CD4-positive, alpha-beta T cell (primary cell): Measurements from ENCODE around the gene CMC1. TPM values are rescaled to one million over a fixed set of nuclear protein-coding genes. Genes with fewer than 3 reads are reported as not detected.

ENCODE experiments used
- ATAC-seq: fragments of 200-7000 bp; cut with Tn5 transposase; one replicate; pipeline ENCODE4 v1.10.0; 2022; ENCODE audit warnings: mild to moderate bottlenecking; ENCODE audit not compliant: poor library complexity
- CTCF ChIA-PET: fragments of 350-600 bp; sonication (Branson Sonifier 250); formaldehyde crosslinking; loops from one replicate; lab custom pipeline; 2021; ENCODE audit warnings: antibody characterized with exemption, inconsistent platforms; lab: Charles Lee
- POLR2A ChIA-PET: fragments of 350-600 bp; sonication (Branson Sonifier 250); formaldehyde crosslinking; loops from one replicate; lab custom pipeline; 2021; ENCODE audit warnings: antibody characterized with exemption, inconsistent platforms; lab: Charles Lee
- DNase-seq, 14 experiments: peaks; one replicate each; pipeline ENCODE4 v3.0.0-alpha.2; 2013 to 2020; ENCODE audit warnings: mixed read lengths in 2 of 14
- H3K27ac ChIP-seq, 2 donors: one replicate each; pipeline versions ENCODE4 v1.5.1 to v1.7.0; 2013; ENCODE audit warnings: low read length in 2 of 2, low read depth in 1 of 2, mild to moderate bottlenecking in 1 of 2
- H3K27me3 ChIP-seq, 2 experiments: 1 replicate in 1 of 2; 2 replicates in 1 of 2; pipeline versions ENCODE4 v1.6.1 to v1.7.0; 2013; ENCODE audit warnings: low read length in 2 of 2, control low read depth in 1 of 2, mild to moderate bottlenecking in 1 of 2, moderate library complexity in 1 of 2; ENCODE audit not compliant: insufficient read depth in 2 of 2, control insufficient read depth in 1 of 2
- H3K36me3 ChIP-seq: one replicate; pipeline ENCODE4 v1.6.1; 2013; ENCODE audit warnings: low read length, control low read depth; ENCODE audit not compliant: insufficient read depth
- H3K4me1 ChIP-seq: one replicate; pipeline ENCODE4 v1.6.1; 2013; ENCODE audit warnings: low read length, control low read depth; ENCODE audit not compliant: insufficient read depth
- H3K4me3 ChIP-seq: one replicate; pipeline ENCODE4 v1.5.1; 2013; ENCODE audit warnings: mild to moderate bottlenecking, low read length, moderate library complexity
- H3K9me3 ChIP-seq, 2 experiments: 1 replicate in 1 of 2; 2 replicates in 1 of 2; pipeline versions ENCODE4 v1.6.1 to v1.7.0; 2013; ENCODE audit warnings: low read length in 2 of 2, mild to moderate bottlenecking in 2 of 2, control low read depth in 1 of 2, moderate library complexity in 1 of 2; ENCODE audit not compliant: control insufficient read depth in 1 of 2, insufficient read depth in 1 of 2
- H3K27ac Mint-ChIP-seq: one replicate; pipeline ENCODE4 v1.8.0; 2020; ENCODE audit warnings: mixed read lengths
- H3K27me3 Mint-ChIP-seq: one replicate; pipeline ENCODE4 v1.8.0; 2021; ENCODE audit warnings: mixed read lengths
- H3K36me3 Mint-ChIP-seq: one replicate; pipeline ENCODE4 v1.8.0; 2021; ENCODE audit warnings: low read depth, mixed read lengths
- H3K4me1 Mint-ChIP-seq: one replicate; pipeline ENCODE4 v1.8.0; 2021; ENCODE audit warnings: low read depth, mixed read lengths
- H3K4me3 Mint-ChIP-seq: one replicate; pipeline ENCODE4 v1.8.0; 2020; ENCODE audit warnings: mild to moderate bottlenecking, mixed read lengths
- H3K9me3 Mint-ChIP-seq: one replicate; pipeline ENCODE4 v1.8.0; 2020; ENCODE audit warnings: mixed read lengths
- intact Hi-C, 2 experiments: fragments of 100-400 bp; cut with DNase I in 1 of 2; cut with micrococcal nuclease in 1 of 2; formaldehyde crosslinking; loops; one replicate each; pipeline versions ENCODE4 v1.15.1 to v1.9.0; 2023 to 2025; cut with DNase I, micrococcal nuclease
- total RNA-seq, 174 experiments: library from RNA in 2 of 174; stranded (reverse) in 2 of 174; gene quantifications; one replicate each; pipeline ENCODE4 v1.2.3 and lab custom pipeline; 2021 to 2026
- TF ChIP-seq, protein P1 (sequence below): fragments of 200-600 bp; IDR thresholded peaks from one replicate; pipeline ENCODE4 v1.8.0; 2022; ENCODE audit warnings: antibody characterized with exemption, mild to moderate bottlenecking

CMC1 gene
- total RNA-seq, 2 experiments from 2014 or later: 5.0 to 6.6 TPM

DNA sequence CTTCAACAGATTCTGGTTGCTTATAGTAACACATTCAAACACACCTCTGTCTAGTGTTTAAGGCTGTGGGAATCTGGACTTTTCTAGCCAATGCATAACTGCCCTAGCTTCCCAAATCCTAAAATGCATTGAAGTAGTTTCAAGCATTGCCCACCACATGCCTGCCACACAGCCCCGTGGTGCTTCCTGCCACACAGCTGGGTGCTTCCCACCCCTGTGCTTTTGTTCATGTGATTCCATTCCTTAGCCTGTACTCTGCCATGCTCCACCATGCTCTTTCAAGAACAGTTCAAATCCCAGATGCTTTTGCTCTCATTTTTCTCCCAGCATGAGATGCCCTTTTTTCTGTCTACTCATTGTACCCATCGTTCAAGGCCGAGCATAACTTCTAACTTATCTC is 2.3 kb upstream of the CMC1 start:
- Mint-ChIP-seq H3K4me1 (peaks cover 35% of the 10 kb centered on the region), H3K27me3 (no peaks in the 10 kb centered on the region), H3K36me3 (peaks cover 8% of the 10 kb centered on the region), H3K4me3 (peak overlapping the region; percentile 27), H3K27ac (no peak overlapping the region), H3K9me3 (no peaks in the 10 kb centered on the region)
- H3K27me3 ChIP-seq: no peaks in the 10 kb centered on the region
- POLR2A ChIA-PET: no interaction called here
- peaks cover 30% of the 10 kb centered on the region for H3K4me1 ChIP-seq
- H3K9me3 ChIP-seq: no peaks in the 10 kb centered on the region
- ATAC-seq (no peak), DNase-seq (no peak)
- TF ChIP-seq, protein P1, sequence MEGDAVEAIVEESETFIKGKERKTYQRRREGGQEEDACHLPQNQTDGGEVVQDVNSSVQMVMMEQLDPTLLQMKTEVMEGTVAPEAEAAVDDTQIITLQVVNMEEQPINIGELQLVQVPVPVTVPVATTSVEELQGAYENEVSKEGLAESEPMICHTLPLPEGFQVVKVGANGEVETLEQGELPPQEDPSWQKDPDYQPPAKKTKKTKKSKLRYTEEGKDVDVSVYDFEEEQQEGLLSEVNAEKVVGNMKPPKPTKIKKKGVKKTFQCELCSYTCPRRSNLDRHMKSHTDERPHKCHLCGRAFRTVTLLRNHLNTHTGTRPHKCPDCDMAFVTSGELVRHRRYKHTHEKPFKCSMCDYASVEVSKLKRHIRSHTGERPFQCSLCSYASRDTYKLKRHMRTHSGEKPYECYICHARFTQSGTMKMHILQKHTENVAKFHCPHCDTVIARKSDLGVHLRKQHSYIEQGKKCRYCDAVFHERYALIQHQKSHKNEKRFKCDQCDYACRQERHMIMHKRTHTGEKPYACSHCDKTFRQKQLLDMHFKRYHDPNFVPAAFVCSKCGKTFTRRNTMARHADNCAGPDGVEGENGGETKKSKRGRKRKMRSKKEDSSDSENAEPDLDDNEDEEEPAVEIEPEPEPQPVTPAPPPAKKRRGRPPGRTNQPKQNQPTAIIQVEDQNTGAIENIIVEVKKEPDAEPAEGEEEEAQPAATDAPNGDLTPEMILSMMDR: no peak
- H3K4me3 ChIP-seq: no peak overlapping the region
- H3K27ac ChIP-seq: no peak overlapping the region
- CTCF ChIA-PET: no interaction called here
- H3K36me3 ChIP-seq: no peaks in the 10 kb centered on the region
- intact Hi-C loops: no loop called here

DNA sequence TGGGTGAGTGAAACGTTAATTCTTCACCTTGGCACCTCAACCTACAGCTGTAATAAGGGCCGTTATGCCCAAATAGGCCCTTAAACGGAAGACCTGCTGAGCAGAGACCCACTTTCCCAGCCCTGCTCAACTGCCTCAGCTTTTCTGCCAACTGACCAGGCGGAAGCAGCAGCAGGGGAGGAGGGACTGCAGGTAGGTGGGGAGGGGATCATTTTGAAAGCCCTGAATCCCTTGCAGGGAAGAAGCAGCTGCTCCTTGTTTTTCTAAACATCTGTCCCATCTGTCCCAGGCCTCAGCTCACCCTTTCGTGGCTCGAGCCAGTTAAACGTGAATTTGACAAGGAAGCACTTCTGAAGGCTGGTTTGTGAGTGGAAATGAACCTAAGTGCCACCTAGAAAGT is 978 bp upstream of the CMC1 start:
- CTCF ChIA-PET: interaction anchor here (1.0 to 1.6 kb wide), 3 partner anchors 34 to 109 kb away, joined by 3 read pairs; partner anchors contain the start of genes AZI2 and ZCWPW2
- no peaks in the 10 kb centered on the region for H3K27me3 ChIP-seq
- DNase-seq (no peak), ATAC-seq (no peak)
- Mint-ChIP-seq H3K27me3 (no peaks in the 10 kb centered on the region), H3K4me1 (peaks cover 44% of the 10 kb centered on the region), H3K36me3 (peaks cover 8% of the 10 kb centered on the region), H3K9me3 (no peaks in the 10 kb centered on the region), H3K27ac (peak overlapping the region; percentile 79), H3K4me3 (peak overlapping the region; percentile 98)
- H3K27ac ChIP-seq: no peak overlapping the region
- peaks cover 33% of the 10 kb centered on the region for H3K4me1 ChIP-seq
- no peaks in the 10 kb centered on the region for H3K9me3 ChIP-seq
- no peaks in the 10 kb centered on the region for H3K36me3 ChIP-seq
- intact Hi-C loops: loop anchor here in 1 of 2 experiments (2.0 to 10.0 kb wide), 3 partner anchors 108 to 756 kb away; partner anchors contain the start of genes AZI2, SLC4A7 and ZCWPW2
- peak overlapping the region; percentile 66 for H3K4me3 ChIP-seq
- TF ChIP-seq, protein P1: no peak
- POLR2A ChIA-PET: interaction anchor here (0.7 to 1.0 kb wide), 2 partner anchors 359 to 516 kb away, joined by 3 read pairs; no protein-coding TSS in a partner anchor

DNA sequence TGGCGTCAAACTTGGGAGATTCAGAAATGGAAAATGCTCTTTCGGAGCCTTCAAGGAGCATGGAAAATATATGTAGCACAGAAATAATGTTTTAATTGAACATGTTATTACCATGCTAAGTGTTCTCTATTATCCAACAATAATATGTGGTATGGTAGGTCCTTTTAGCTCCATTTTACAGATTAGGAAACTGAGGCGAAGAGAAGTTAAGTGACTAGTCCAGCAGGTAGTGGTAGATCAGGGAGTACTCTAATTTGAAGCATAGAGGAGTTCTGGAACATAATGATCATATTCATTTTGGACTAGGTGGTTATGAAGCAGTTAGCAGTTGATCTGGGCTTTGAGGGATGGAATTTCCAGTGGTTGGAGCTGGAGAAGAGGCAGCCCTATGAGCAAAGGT is 1.1 kb downstream of the CMC1 start:
- peak overlapping the region; percentile 79 for H3K27ac Mint-ChIP-seq
- CTCF ChIA-PET: no interaction called here
- H3K4me3 Mint-ChIP-seq: peak overlapping the region; percentile 98
- POLR2A ChIA-PET: interaction anchor here (1.7 kb wide), 1 partner anchor 107 kb away, joined by 9 read pairs; the partner anchor contains the start of genes AZI2 and ZCWPW2
- Histone ChIP-seq H3K36me3 (no peaks in the 10 kb centered on the region), H3K9me3 (no peaks in the 10 kb centered on the region), H3K4me1 (peaks cover 38% of the 10 kb centered on the region), H3K4me3 (peak overlapping the region; percentile 66), H3K27me3 (no peaks in the 10 kb centered on the region), H3K27ac (no peak overlapping the region)
- DNase-seq (no peak), ATAC-seq (no peak)
- TF ChIP-seq, protein P1: no peak
- H3K4me1 Mint-ChIP-seq: peaks cover 60% of the 10 kb centered on the region
- no peaks in the 10 kb centered on the region for H3K9me3 Mint-ChIP-seq
- peaks cover 8% of the 10 kb centered on the region for H3K36me3 Mint-ChIP-seq
- intact Hi-C loops: loop anchor here in 1 of 2 experiments (5.0 to 10.0 kb wide), 2 partner anchors 530 to 758 kb away; partner anchors contain the start of gene SLC4A7
- H3K27me3 Mint-ChIP-seq: no peaks in the 10 kb centered on the region
